Measurements from ENCODE around the gene SMIM20.

- TF ChIP-seq CTCF (IDR thresholded peaks at IDR 0.05) (no peak), POLR2A (IDR thresholded peaks at IDR 0.05) (no peak)
Measured at GRCh38 chr4:25904748-25905082, 9.3 kb upstream of the SMIM20 start.
